Lower leg skin (tissue), 3 donors: ENCODE measurements around the gene ZBTB4.

Source experiments
- POLR2A ChIP-seq, 2 donors: fragments of 450-650 bp; IDR thresholded peaks; one replicate each; pipeline ENCODE4 v1.6.1; 2016 to 2017; ENCODE audit warnings: antibody characterized with exemption in 2 of 2, mild to moderate bottlenecking in 1 of 2, moderate library complexity in 1 of 2
- TF ChIP-seq, protein P1 (sequence below), 3 donors: fragments of 450-650 bp; IDR thresholded peaks; one replicate each; pipeline ENCODE4 v1.5.1; 2016; ENCODE audit warnings: antibody characterized with exemption in 3 of 3, mild to moderate bottlenecking in 3 of 3, moderate library complexity in 2 of 3

GRCh38 chr17:7426203-7426863, 53.1 kb downstream of the ZBTB4 start:
- no peak for TF ChIP-seq POLR2A (IDR thresholded peaks at IDR 0.05)
- TF ChIP-seq, protein P1, sequence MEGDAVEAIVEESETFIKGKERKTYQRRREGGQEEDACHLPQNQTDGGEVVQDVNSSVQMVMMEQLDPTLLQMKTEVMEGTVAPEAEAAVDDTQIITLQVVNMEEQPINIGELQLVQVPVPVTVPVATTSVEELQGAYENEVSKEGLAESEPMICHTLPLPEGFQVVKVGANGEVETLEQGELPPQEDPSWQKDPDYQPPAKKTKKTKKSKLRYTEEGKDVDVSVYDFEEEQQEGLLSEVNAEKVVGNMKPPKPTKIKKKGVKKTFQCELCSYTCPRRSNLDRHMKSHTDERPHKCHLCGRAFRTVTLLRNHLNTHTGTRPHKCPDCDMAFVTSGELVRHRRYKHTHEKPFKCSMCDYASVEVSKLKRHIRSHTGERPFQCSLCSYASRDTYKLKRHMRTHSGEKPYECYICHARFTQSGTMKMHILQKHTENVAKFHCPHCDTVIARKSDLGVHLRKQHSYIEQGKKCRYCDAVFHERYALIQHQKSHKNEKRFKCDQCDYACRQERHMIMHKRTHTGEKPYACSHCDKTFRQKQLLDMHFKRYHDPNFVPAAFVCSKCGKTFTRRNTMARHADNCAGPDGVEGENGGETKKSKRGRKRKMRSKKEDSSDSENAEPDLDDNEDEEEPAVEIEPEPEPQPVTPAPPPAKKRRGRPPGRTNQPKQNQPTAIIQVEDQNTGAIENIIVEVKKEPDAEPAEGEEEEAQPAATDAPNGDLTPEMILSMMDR (IDR thresholded peaks at IDR 0.05) = no peak
